Testis (tissue), 3 donors: Measurements from ENCODE around the gene IL9R. TPM values are rescaled to one million over a fixed set of nuclear protein-coding genes. Genes with fewer than 3 reads are reported as not detected.
"Not testable (repeated sequence)": the region's sequence is repeated elsewhere in the genome, so short reads cannot be mapped to it uniquely, and the experiment has no call there.

ENCODE experiments used
- DNase-seq: peaks from one replicate; pipeline ENCODE4 v3.0.0-alpha.2; 2019
- H3K27ac ChIP-seq, 2 donors: fragments of 200-600 bp; sonication (generic); one replicate each; pipeline ENCODE4 v1.5.1; 2019
- H3K27me3 ChIP-seq: fragments of 200-600 bp; sonication (generic); one replicate; pipeline ENCODE4 v1.5.1; 2019
- H3K36me3 ChIP-seq: fragments of 200-600 bp; sonication (generic); one replicate; pipeline ENCODE4 v1.5.1; 2017; ENCODE audit warnings: low read depth; ENCODE audit errors: missing control alignments
- H3K4me1 ChIP-seq: fragments of 200-600 bp; sonication (generic); one replicate; pipeline ENCODE4 v1.5.1; 2019
- H3K4me3 ChIP-seq, 2 donors: fragments of 200-600 bp; sonication (generic); one replicate each; pipeline ENCODE4 v1.5.1; 2017 to 2019
- H3K9me3 ChIP-seq: fragments of 200-600 bp; sonication (generic); one replicate; pipeline ENCODE4 v1.5.1; 2017
- CTCF ChIP-seq, 3 experiments: fragments of 450-650 bp in 2 of 3; fragments of 200-600 bp in 1 of 3; sonication (generic) in 1 of 3; IDR thresholded peaks; one replicate each; pipeline ENCODE4 v1.5.1; 2016 to 2019; ENCODE audit warnings: antibody characterized with exemption in 3 of 3, mild to moderate bottlenecking in 2 of 3, moderate library complexity in 1 of 3
- POLR2A ChIP-seq: fragments of 450-650 bp; IDR thresholded peaks from one replicate; pipeline ENCODE4 v1.6.1; 2017; ENCODE audit warnings: antibody characterized with exemption, mild to moderate bottlenecking, moderate library complexity
- WGBS, 2 donors: methylation state at CpG; one replicate each; pipeline ENCODE4 v1.1.5; 2018; 5-methylcytosine and 5-hydroxymethylcytosine counted together
- intact Hi-C: fragments of 100-400 bp; cut with DNase I; formaldehyde crosslinking; loops from one replicate; pipeline ENCODE4 v1.15.1; 2023; ENCODE audit warnings: low total_unique reads
- polyA plus RNA-seq: library from polyadenylated mRNA; stranded (reverse); fragments of 350-450 nt; fragmentation: Illumina TruSeq; extraction: RNeasy Lipid Tissue Mini Kit (QIAGEN cat#74804); gene quantifications from one replicate; pipeline ENCODE4 v1.2.3, GENCODE V29; 2014; ENCODE audit warnings: low read depth, low replicate concordance; ENCODE audit not compliant: insufficient read depth
- total RNA-seq, 2 donors: library from RNA; depleted of rRNA; stranded (reverse); fragments of >200 nt; gene quantifications; one replicate each; pipeline ENCODE4 v1.2.3, GENCODE V29; 2016

Gene IL9R
- total and polyA plus RNA-seq, 3 donors from 2014 or later: 0.24 to 0.31 TPM; not detected in 1

GRCh38 chrX:155962906-155963305, 34.6 kb upstream of the IL9R start:
- DNase-seq: no peak
- TF ChIP-seq POLR2A: no peak
- no peak for TF ChIP-seq CTCF (IDR thresholded peaks at IDR 0.05)
- Histone ChIP-seq H3K36me3 (no peaks in the 10 kb centered on the region), H3K9me3 (no peaks in the 10 kb centered on the region), H3K27ac (no peak overlapping the region), H3K4me1 (no peaks in the 10 kb centered on the region), H3K4me3 (no peak overlapping the region), H3K27me3 (no peaks in the 10 kb centered on the region)
- intact Hi-C loops: no loop called here
- 33 to 54% methylated on average over 1 of the region's 1 CpG for WGBS, 2 donors

GRCh38 chrX:155966876-155967275, 30.6 kb upstream of the IL9R start:
- TF ChIP-seq CTCF (IDR thresholded peaks at IDR 0.05): no peak
- TF ChIP-seq POLR2A: no peak
- intact Hi-C loops: no loop called here
- no peaks in the 10 kb centered on the region for H3K27me3 ChIP-seq

GRCh38 chrX:155967653-155968325, 29.7 kb upstream of the IL9R start:
- 67 to 73% methylated on average over 3 of the region's 3 CpGs for WGBS, 2 donors
- Histone ChIP-seq H3K4me1 (no peaks in the 10 kb centered on the region), H3K4me3 (no peak overlapping the region), H3K27me3 (no peaks in the 10 kb centered on the region), H3K36me3 (no peaks in the 10 kb centered on the region), H3K27ac (no peak overlapping the region), H3K9me3 (no peaks in the 10 kb centered on the region)
- intact Hi-C loops: no loop called here
- TF ChIP-seq CTCF (IDR thresholded peaks at IDR 0.05): no peak
- no peak for TF ChIP-seq POLR2A
- DNase-seq: no peak

More at GRCh38 chrX:155966876-155967275, 30.6 kb upstream of the IL9R start:
- no peaks in the 10 kb centered on the region for H3K4me1 ChIP-seq
- H3K27ac ChIP-seq: no peak overlapping the region
- H3K9me3 ChIP-seq: no peaks in the 10 kb centered on the region
- H3K4me3 ChIP-seq: no peak overlapping the region
- H3K36me3 ChIP-seq: no peaks in the 10 kb centered on the region
- WGBS, 2 donors: 44 to 48% methylated on average over 8 of the region's 8 CpGs
- DNase-seq: peak; percentile 17

- DNase-seq: no peak
- no peaks in the 10 kb centered on the region for H3K9me3 ChIP-seq
- intact Hi-C loops: no loop called here
- no peak overlapping the region for H3K27ac ChIP-seq
- no peaks in the 10 kb centered on the region for H3K4me1 ChIP-seq
- TF ChIP-seq CTCF (IDR thresholded peaks at IDR 0.05): no peak
- TF ChIP-seq POLR2A: no peak
- H3K4me3 ChIP-seq: no peak overlapping the region
- 47 to 48% methylated on average over 1 of the region's 1 CpG for WGBS, 2 donors
- no peaks in the 10 kb centered on the region for H3K36me3 ChIP-seq
- no peaks in the 10 kb centered on the region for H3K27me3 ChIP-seq
These were observed 29.2 kb upstream of the IL9R start for GRCh38 chrX:155968326-155968661.

- Histone ChIP-seq H3K9me3 (no peaks in the 10 kb centered on the region), H3K27ac (no peak overlapping the region), H3K36me3 (no peaks in the 10 kb centered on the region), H3K4me3 (no peak overlapping the region), H3K27me3 (no peaks in the 10 kb centered on the region), H3K4me1 (no peaks in the 10 kb centered on the region)
- 42 to 43% methylated on average over 5 of the region's 5 CpGs for WGBS, 2 donors
- no peak for DNase-seq
- no peak for TF ChIP-seq CTCF (IDR thresholded peaks at IDR 0.05)
- no peak for TF ChIP-seq POLR2A
- intact Hi-C loops: no loop called here
These were observed 28.7 kb upstream of the IL9R start for GRCh38 chrX:155968791-155969190.

- 59 to 82% methylated on average over 5 of the region's 5 CpGs for WGBS, 2 donors
- H3K36me3 ChIP-seq, H3K27me3 ChIP-seq, DNase-seq, H3K9me3 ChIP-seq, intact Hi-C loops, H3K4me1 ChIP-seq, H3K27ac ChIP-seq, H3K4me3 ChIP-seq: not testable (repeated sequence)
These were observed 25.8 kb upstream of the IL9R start for GRCh38 chrX:155971658-155972057.

GRCh38 chrX:155972241-155972640, 25.3 kb upstream of the IL9R start:
- H3K27ac ChIP-seq, H3K4me3 ChIP-seq, DNase-seq, intact Hi-C loops, H3K36me3 ChIP-seq, H3K27me3 ChIP-seq, H3K9me3 ChIP-seq, H3K4me1 ChIP-seq: not testable (repeated sequence)
- WGBS, 2 donors: 59 to 69% methylated on average over 7 of the region's 7 CpGs
